ENCODE data around the gene FAM161B.
"Not testable (repeated sequence)": the region's sequence is repeated elsewhere in the genome, so short reads cannot be mapped to it uniquely, and the experiment has no call there.

Gene FAM161B, protein sequence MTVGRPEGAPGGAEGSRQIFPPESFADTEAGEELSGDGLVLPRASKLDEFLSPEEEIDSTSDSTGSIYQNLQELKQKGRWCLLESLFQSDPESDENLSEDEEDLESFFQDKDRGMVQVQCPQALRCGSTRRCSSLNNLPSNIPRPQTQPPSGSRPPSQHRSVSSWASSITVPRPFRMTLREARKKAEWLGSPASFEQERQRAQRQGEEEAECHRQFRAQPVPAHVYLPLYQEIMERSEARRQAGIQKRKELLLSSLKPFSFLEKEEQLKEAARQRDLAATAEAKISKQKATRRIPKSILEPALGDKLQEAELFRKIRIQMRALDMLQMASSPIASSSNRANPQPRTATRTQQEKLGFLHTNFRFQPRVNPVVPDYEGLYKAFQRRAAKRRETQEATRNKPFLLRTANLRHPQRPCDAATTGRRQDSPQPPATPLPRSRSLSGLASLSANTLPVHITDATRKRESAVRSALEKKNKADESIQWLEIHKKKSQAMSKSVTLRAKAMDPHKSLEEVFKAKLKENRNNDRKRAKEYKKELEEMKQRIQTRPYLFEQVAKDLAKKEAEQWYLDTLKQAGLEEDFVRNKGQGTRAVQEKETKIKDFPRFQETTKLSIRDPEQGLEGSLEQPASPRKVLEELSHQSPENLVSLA

DNA sequence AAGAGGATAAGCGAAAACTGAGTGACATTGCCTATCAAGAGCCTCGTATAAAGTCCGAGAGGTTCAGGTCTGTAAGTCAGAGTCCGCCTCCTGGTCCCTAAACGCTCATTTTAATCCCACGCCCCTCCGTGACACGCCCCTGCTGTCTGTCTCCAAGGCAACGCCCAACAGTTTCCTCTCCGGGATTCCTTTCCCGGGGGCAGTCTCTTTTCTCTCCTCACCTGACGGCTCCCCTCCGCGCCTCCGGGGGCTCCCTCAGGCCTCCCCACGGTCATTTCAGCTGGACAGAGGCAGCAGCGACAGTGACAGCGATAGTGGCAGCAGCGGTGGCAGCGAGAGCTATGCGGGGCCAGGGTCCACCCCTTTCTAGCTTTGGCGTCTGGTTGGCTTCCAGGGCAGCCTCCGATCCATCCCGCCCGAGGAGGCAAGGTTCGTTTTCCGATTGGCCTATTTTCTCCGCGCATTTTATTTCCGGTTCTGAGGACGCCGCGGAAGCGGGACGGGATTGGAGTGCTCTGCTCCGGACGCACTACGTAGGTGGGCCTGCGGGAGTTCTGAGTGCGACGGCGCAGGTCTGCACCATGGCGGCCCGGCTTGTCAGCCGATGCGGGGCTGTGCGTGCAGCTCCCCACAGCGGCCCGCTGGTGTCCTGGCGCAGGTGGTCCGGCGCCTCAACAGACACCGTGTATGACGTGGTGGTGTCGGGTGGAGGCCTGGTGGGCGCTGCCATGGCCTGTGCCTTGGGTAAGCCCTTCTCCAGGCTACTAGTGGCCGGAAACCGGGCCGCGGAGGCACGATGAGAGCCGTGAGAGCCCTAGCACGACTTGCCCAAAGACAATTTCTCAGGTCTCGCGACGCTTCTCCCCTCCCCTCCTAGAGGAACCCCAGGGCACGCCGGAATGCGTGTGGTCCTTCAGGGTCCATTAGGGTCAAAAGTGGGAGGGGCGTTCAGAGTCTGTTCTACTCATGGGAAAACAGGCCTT, at the start of gene FAM161B, which contains the start of gene COQ6:
TSS of gene FAM161B (minus strand) at position 343 of the 983 bp plus-strand sequence. CDS start at position 275, 68 bp downstream.
TSS of gene COQ6 (plus strand) at position 551 of the 983 bp plus-strand sequence. CDS start at position 582, 31 bp downstream.
- H3K9me3 ChIP-seq (ENCODE audit: control insufficient read depth, low read depth, low read length), result no peaks in the 10 kb centered on the region
- peak within 1 kb of the TSS; percentile 95 for H3K4me3 ChIP-seq (ENCODE audit: low read length)
- no peaks in the 10 kb centered on the region for H3K4me1 ChIP-seq (ENCODE audit: control insufficient read depth, low read depth, low read length)
- H3K27me3 ChIP-seq (ENCODE audit: control insufficient read depth, insufficient read depth, low read length), result no peaks in the 10 kb centered on the region
- H3K36me3 ChIP-seq (ENCODE audit: control insufficient read depth, low read depth, low read length), result peaks cover 5% of the 10 kb centered on the region
- peak within 1 kb of the TSS; percentile 42 for H3K27ac ChIP-seq (ENCODE audit: low read length)
- H3K9ac ChIP-seq (ENCODE audit: low read length), result peak within 1 kb of the TSS; percentile 76

DNA sequence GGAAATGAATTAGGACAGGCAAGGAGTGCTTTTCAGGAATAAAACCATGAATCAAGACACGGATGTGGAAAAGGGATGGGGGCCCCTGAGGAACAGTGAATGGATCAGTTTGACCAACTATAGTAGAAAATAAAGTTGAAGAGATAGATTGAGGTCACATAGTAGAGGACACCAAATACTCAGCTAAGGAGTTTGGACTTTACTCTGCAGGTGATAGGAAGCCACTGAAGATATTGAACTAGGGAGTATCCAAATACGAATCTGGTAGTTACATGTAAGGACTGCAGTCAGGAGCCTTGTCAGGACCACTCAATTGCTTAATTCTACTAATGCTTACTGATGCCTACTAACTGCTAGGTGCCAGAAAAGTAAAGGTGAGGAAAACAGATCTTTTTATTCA, 48.8 kb upstream of the FAM161B start:
- H3K9ac ChIP-seq (ENCODE audit: low read length), result no peak overlapping the region
- no peaks in the 10 kb centered on the region for H3K9me3 ChIP-seq (ENCODE audit: control insufficient read depth, low read depth, low read length)
- no peak overlapping the region for H3K27ac ChIP-seq (ENCODE audit: low read length)
- H3K4me3 ChIP-seq (ENCODE audit: low read length), result no peak overlapping the region
- H3K4me1 ChIP-seq (ENCODE audit: control insufficient read depth, low read depth, low read length), result no peaks in the 10 kb centered on the region
- no peaks in the 10 kb centered on the region for H3K36me3 ChIP-seq (ENCODE audit: control insufficient read depth, low read depth, low read length)
- no peaks in the 10 kb centered on the region for H3K27me3 ChIP-seq (ENCODE audit: control insufficient read depth, insufficient read depth, low read length)

DNA sequence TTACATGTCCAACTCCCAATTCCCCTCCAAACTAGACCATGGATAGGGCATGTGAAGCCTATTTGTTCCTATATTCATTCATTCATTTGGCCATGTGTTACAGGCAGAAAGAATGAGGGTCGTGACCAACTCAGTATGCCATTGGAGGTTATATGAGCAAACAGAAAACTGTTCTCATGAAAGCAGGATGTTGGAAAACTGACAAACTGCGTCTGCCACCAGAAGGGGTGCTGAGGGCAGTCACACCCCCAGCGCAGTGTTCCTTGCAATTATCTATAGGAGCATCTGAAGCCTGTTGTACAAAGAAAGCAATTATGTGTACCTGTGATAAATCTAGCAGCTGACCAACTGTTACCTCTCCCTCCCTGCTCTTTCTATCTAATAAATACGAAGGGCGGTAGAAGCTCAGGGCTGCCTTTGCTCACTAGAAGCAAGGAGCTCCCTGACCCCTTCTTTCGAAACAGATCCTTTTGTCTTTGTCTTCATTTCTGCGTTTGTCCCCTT, 48.1 kb upstream of the FAM161B start:
- no peak overlapping the region for H3K9ac ChIP-seq (ENCODE audit: low read length)
- H3K27ac ChIP-seq (ENCODE audit: low read length), result no peak overlapping the region
- H3K9me3 ChIP-seq (ENCODE audit: control insufficient read depth, low read depth, low read length), result no peaks in the 10 kb centered on the region
- H3K27me3 ChIP-seq (ENCODE audit: control insufficient read depth, insufficient read depth, low read length), result no peaks in the 10 kb centered on the region
- no peaks in the 10 kb centered on the region for H3K4me1 ChIP-seq (ENCODE audit: control insufficient read depth, low read depth, low read length)
- no peaks in the 10 kb centered on the region for H3K36me3 ChIP-seq (ENCODE audit: control insufficient read depth, low read depth, low read length)
- no peak overlapping the region for H3K4me3 ChIP-seq (ENCODE audit: low read length)

- Histone ChIP-seq H3K27ac (ENCODE audit: low read length) (no peak overlapping the region), H3K4me3 (ENCODE audit: low read length) (no peak overlapping the region), H3K9ac (ENCODE audit: low read length) (no peak overlapping the region), H3K27me3 (ENCODE audit: control insufficient read depth, insufficient read depth, low read length) (no peaks in the 10 kb centered on the region), H3K4me1 (ENCODE audit: control insufficient read depth, low read depth, low read length) (no peaks in the 10 kb centered on the region), H3K9me3 (ENCODE audit: control insufficient read depth, low read depth, low read length) (no peaks in the 10 kb centered on the region), H3K36me3 (ENCODE audit: control insufficient read depth, low read depth, low read length) (no peaks in the 10 kb centered on the region)
Measured at GRCh38 chr14:73997108-73997943, 47.4 kb upstream of the FAM161B start.

DNA sequence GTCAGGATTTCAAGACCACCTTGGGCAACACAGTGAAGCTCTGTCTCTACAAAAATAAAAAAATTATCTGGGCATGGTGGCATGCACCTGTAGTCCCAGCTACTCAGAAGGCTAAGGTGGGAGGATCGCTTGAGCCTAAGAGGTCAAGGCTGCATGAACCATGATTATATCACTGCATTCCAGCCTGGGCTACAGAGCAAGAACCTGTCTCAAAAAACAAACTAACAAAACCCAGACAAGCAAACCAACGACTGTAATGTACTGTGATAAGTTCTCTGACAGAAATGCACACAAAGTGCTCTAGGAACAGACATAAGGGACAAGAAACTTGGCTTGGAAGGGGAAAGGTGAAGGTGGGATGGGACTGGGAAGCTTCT, 46.8 kb upstream of the FAM161B start:
- Histone ChIP-seq H3K9me3 (ENCODE audit: control insufficient read depth, low read depth, low read length) (no peaks in the 10 kb centered on the region), H3K4me3 (ENCODE audit: low read length) (no peak overlapping the region), H3K27ac (ENCODE audit: low read length) (no peak overlapping the region), H3K4me1 (ENCODE audit: control insufficient read depth, low read depth, low read length) (no peaks in the 10 kb centered on the region), H3K36me3 (ENCODE audit: control insufficient read depth, low read depth, low read length) (no peaks in the 10 kb centered on the region), H3K27me3 (ENCODE audit: control insufficient read depth, insufficient read depth, low read length) (no peaks in the 10 kb centered on the region), H3K9ac (ENCODE audit: low read length) (no peak overlapping the region)

GRCh38 chr14:73995977-73996378, 46.1 kb upstream of the FAM161B start:
- H3K27me3 ChIP-seq (ENCODE audit: control insufficient read depth, insufficient read depth, low read length), result no peaks in the 10 kb centered on the region
- H3K4me1 ChIP-seq (ENCODE audit: control insufficient read depth, low read depth, low read length), result no peaks in the 10 kb centered on the region
- no peaks in the 10 kb centered on the region for H3K36me3 ChIP-seq (ENCODE audit: control insufficient read depth, low read depth, low read length)
- H3K9ac ChIP-seq (ENCODE audit: low read length), result no peak overlapping the region
- H3K27ac ChIP-seq (ENCODE audit: low read length), result no peak overlapping the region
- no peaks in the 10 kb centered on the region for H3K9me3 ChIP-seq (ENCODE audit: control insufficient read depth, low read depth, low read length)
- no peak overlapping the region for H3K4me3 ChIP-seq (ENCODE audit: low read length)

DNA sequence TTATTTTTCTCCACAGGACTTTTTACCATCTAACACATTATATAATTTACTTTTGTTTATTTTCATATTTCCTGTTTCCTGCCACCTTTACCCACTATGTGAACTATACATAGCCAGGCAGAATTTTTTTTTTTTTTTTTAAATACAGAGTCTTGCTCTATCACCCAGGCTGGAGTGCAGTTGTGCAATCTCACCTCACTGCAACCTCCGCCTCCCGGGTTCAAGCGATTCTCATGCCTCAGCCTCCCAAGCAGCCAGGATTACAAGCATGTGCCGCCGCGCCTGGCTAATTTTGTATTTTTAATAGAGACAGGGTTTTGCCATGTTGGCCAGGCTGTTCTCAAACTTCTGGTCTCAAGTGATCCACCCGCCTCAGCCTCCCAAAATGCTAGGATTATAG, 45.0 kb upstream of the FAM161B start:
- H3K4me1 ChIP-seq (ENCODE audit: control insufficient read depth, low read depth, low read length); H3K27me3 ChIP-seq (ENCODE audit: control insufficient read depth, insufficient read depth, low read length); H3K27ac ChIP-seq (ENCODE audit: low read length); H3K36me3 ChIP-seq (ENCODE audit: control insufficient read depth, low read depth, low read length); H3K9me3 ChIP-seq (ENCODE audit: control insufficient read depth, low read depth, low read length); H3K4me3 ChIP-seq (ENCODE audit: low read length); H3K9ac ChIP-seq (ENCODE audit: low read length): not testable (repeated sequence)

DNA sequence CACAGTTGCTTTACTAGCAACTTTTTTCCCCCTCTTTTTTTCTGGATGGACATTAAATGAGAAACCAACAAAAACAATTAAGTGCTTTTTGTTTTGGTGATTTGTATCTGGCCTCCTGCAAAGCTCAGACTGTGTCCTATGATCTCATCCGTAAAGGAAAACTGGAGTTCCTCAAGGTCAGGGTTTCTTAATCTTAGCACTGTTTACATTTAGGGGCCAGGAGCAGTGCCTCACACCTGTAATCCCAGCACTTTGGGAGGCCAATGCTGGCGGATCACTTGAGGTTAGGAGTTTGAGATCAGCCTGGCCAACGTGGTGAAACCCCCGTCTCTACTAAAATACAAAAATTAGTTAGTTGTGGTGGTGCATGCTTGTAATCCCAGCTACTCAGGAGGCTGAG, 41.2 kb upstream of the FAM161B start:
- H3K4me1 ChIP-seq (ENCODE audit: control insufficient read depth, low read depth, low read length), result no peaks in the 10 kb centered on the region
- peaks cover 4% of the 10 kb centered on the region for H3K36me3 ChIP-seq (ENCODE audit: control insufficient read depth, low read depth, low read length)
- no peak overlapping the region for H3K27ac ChIP-seq (ENCODE audit: low read length)
- H3K27me3 ChIP-seq (ENCODE audit: control insufficient read depth, insufficient read depth, low read length), result no peaks in the 10 kb centered on the region
- no peaks in the 10 kb centered on the region for H3K9me3 ChIP-seq (ENCODE audit: control insufficient read depth, low read depth, low read length)
- no peak overlapping the region for H3K4me3 ChIP-seq (ENCODE audit: low read length)
- no peak overlapping the region for H3K9ac ChIP-seq (ENCODE audit: low read length)

- H3K27ac ChIP-seq (ENCODE audit: low read length); H3K9me3 ChIP-seq (ENCODE audit: control insufficient read depth, low read depth, low read length); H3K9ac ChIP-seq (ENCODE audit: low read length); H3K4me3 ChIP-seq (ENCODE audit: low read length); H3K27me3 ChIP-seq (ENCODE audit: control insufficient read depth, insufficient read depth, low read length); H3K36me3 ChIP-seq (ENCODE audit: control insufficient read depth, low read depth, low read length); H3K4me1 ChIP-seq (ENCODE audit: control insufficient read depth, low read depth, low read length): not testable (repeated sequence)
Measured at GRCh38 chr14:73988656-73989055, 38.8 kb upstream of the FAM161B start.

- peaks cover 4% of the 10 kb centered on the region for H3K36me3 ChIP-seq (ENCODE audit: control insufficient read depth, low read depth, low read length)
- no peak overlapping the region for H3K27ac ChIP-seq (ENCODE audit: low read length)
- H3K4me1 ChIP-seq (ENCODE audit: control insufficient read depth, low read depth, low read length), result no peaks in the 10 kb centered on the region
- H3K4me3 ChIP-seq (ENCODE audit: low read length), result no peak overlapping the region
- no peaks in the 10 kb centered on the region for H3K9me3 ChIP-seq (ENCODE audit: control insufficient read depth, low read depth, low read length)
- H3K27me3 ChIP-seq (ENCODE audit: control insufficient read depth, insufficient read depth, low read length), result no peaks in the 10 kb centered on the region
- H3K9ac ChIP-seq (ENCODE audit: low read length), result no peak overlapping the region
Measured at GRCh38 chr14:73988065-73988464, 38.2 kb upstream of the FAM161B start.

Measured in iPS-18a (cell line).